Hepatocyte (in vitro differentiated cells): ENCODE data around the gene CCNF. TPM values are rescaled to one million over a fixed set of nuclear protein-coding genes. Genes with fewer than 3 reads are reported as not detected.

ENCODE experiments used
- DNase-seq: peaks from one replicate; pipeline ENCODE4 v3.0.0-alpha.2; 2016; ENCODE audit warnings: low spot score
- H2AFZ ChIP-seq: fragments of 200-600 bp; sonication (generic); 2 replicates; pipeline ENCODE4 v1.6.0; 2016; ENCODE audit warnings: antibody characterized with exemption, mild to moderate bottlenecking
- H3K27ac ChIP-seq: fragments of 200-600 bp; sonication (generic); 2 replicates; pipeline ENCODE4 v1.5.1; 2016; ENCODE audit warnings: mild to moderate bottlenecking
- H3K27me3 ChIP-seq: fragments of 200-600 bp; sonication (generic); 2 replicates; pipeline ENCODE4 v1.6.1; 2016
- H3K36me3 ChIP-seq: fragments of 200-600 bp; sonication (generic); replicated peaks from 2 replicates; pipeline ENCODE4 v1.5.1; 2016; ENCODE audit warnings: low read depth; ENCODE audit not compliant: insufficient read depth
- H3K4me1 ChIP-seq: fragments of 200-600 bp; sonication (generic); 2 replicates; pipeline ENCODE4 v1.5.1; 2016; ENCODE audit warnings: mild to moderate bottlenecking, moderate library complexity; ENCODE audit not compliant: insufficient read depth
- H3K4me2 ChIP-seq: fragments of 200-600 bp; sonication (generic); 2 replicates; pipeline ENCODE4 v1.6.0; 2016
- H3K4me3 ChIP-seq: fragments of 200-600 bp; sonication (generic); 2 replicates; pipeline ENCODE4 v1.5.1; 2016; ENCODE audit warnings: mild to moderate bottlenecking
- H3K79me2 ChIP-seq: fragments of 200-600 bp; sonication (generic); 2 replicates; pipeline ENCODE4 v1.6.0; 2017; ENCODE audit warnings: mild to moderate bottlenecking
- H3K9me2 ChIP-seq: fragments of 200-600 bp; sonication (generic); replicated peaks from 2 replicates; pipeline ENCODE4 v1.6.0; 2017; ENCODE audit warnings: mild to moderate bottlenecking; ENCODE audit not compliant: insufficient read depth
- H3K9me3 ChIP-seq: fragments of 200-600 bp; sonication (generic); 2 replicates; pipeline ENCODE4 v1.5.1; 2016; ENCODE audit warnings: low read depth, mild to moderate bottlenecking
- H4K20me1 ChIP-seq: fragments of 200-600 bp; sonication (generic); 2 replicates; pipeline ENCODE4 v1.6.0; 2016; ENCODE audit warnings: mild to moderate bottlenecking; ENCODE audit not compliant: insufficient read depth, poor library complexity, severe bottlenecking
- CTCF ChIP-seq: fragments of 200-600 bp; sonication (generic); IDR thresholded peaks from 2 replicates; pipeline ENCODE4 v1.5.1; 2016; ENCODE audit warnings: antibody characterized with exemption, mild to moderate bottlenecking; ENCODE audit not compliant: poor library complexity
- EZH2 ChIP-seq: fragments of 200-600 bp; sonication (generic); IDR thresholded peaks from 2 replicates; pipeline ENCODE4 v1.6.1; 2016; ENCODE audit warnings: antibody characterized with exemption, mild to moderate bottlenecking, borderline replicate concordance
- EZH2phosphoT487 ChIP-seq: fragments of 200-600 bp; sonication (generic); IDR thresholded peaks from one replicate; pipeline ENCODE4 v1.6.1; 2018; ENCODE audit warnings: antibody characterized with exemption, mild to moderate bottlenecking, low read depth, moderate library complexity; ENCODE audit not compliant: unreplicated experiment, severe bottlenecking
- WGBS: methylation state at CpG from one replicate; pipeline ENCODE4 v1.1.6; 2016; ENCODE audit warnings: low lambda C conversion rate; ENCODE audit errors: missing lambda C conversion rate; 5-methylcytosine and 5-hydroxymethylcytosine counted together
- polyA plus RNA-seq: library from polyadenylated mRNA; unstranded; fragments of >200 nt; fragmentation: Nextera tagmentation; extraction: Ambion mirVana; gene quantifications from 2 replicates; pipeline ENCODE4 v1.2.1, GENCODE V29; 2016
- total RNA-seq: library from RNA; depleted of rRNA; stranded (reverse); fragments of >200 nt; gene quantifications from 2 replicates; pipeline ENCODE4 v1.2.3, GENCODE V29; 2014

CCNF gene
- total RNA-seq (4.7 TPM in 2 replicates), polyA plus RNA-seq (4.3 and 6.5 TPM in 2 replicates)

GRCh38 chr16:2429034-2429770 lies at the start of gene CCNF:
CCNF (plus strand) TSS chr16:2429447; CDS start chr16:2429482, 35 bp downstream.
- Histone ChIP-seq H3K9me2 (no peaks in the 10 kb centered on the region), H3K4me3 (peak within 1 kb of the TSS; percentile 92), H3K4me2 (peak within 1 kb of the TSS; percentile 98), H3K9me3 (no peaks in the 10 kb centered on the region), H3K27ac (peak within 1 kb of the TSS; percentile 65), H3K4me1 (peaks cover 11% of the 10 kb centered on the region), H3K79me2 (peaks cover 24% of the 10 kb centered on the region), H2AFZ (peak within 1 kb of the TSS; percentile 95), H4K20me1 (no peaks in the 10 kb centered on the region), H3K36me3 (no peaks in the 10 kb centered on the region), H3K27me3 (no peaks in the 10 kb centered on the region)
- TF ChIP-seq EZH2phosphoT487 (no peak), EZH2 (no peak), CTCF (no peak)
- under 1% methylated on average over 21 of the region's 103 CpGs for WGBS
- DNase-seq, result peak; percentile 98

DNA sequence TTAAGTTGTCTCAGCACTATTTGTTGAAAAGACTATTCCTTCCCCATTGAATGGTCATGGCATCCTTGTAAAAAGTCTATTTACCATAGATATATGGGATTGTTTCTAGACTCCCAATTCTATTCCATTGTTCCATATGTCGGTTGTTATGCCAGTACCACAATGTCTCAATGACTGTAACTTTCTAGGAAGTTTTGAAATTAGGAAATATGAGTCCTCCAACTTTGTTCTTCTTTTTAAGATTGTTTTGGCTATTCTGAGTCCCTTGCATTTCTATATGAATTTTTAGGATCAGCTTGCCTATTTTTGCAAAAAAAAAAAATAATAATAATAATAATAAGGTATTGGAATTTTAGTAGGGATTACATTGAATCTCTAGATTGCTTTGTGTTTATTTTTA lies 45.7 kb upstream of the CCNF start:
- H3K27me3 ChIP-seq, result no peaks in the 10 kb centered on the region
- H3K9me2 ChIP-seq, result no peaks in the 10 kb centered on the region
- no peaks in the 10 kb centered on the region for H3K79me2 ChIP-seq
- DNase-seq, result no peak
- no peaks in the 10 kb centered on the region for H3K4me1 ChIP-seq
- H2AFZ ChIP-seq, result no peak overlapping the region
- H3K4me3 ChIP-seq, result no peak overlapping the region
- H3K36me3 ChIP-seq, result no peaks in the 10 kb centered on the region
- H3K27ac ChIP-seq, result no peak overlapping the region
- WGBS, result 94% methylated on average over 1 of the region's 1 CpG
- H4K20me1 ChIP-seq, result no peaks in the 10 kb centered on the region
- H3K9me3 ChIP-seq, result no peaks in the 10 kb centered on the region
- H3K4me2 ChIP-seq, result no peak overlapping the region
- no peak for TF ChIP-seq EZH2phosphoT487
- no peak for TF ChIP-seq CTCF
- TF ChIP-seq EZH2, result no peak

- H3K27ac ChIP-seq, result no peak overlapping the region
- DNase-seq, result no peak
- WGBS, result 44% methylated on average over 2 of the region's 2 CpGs
Measured at GRCh38 chr16:2384426-2384825, 44.8 kb upstream of the CCNF start.

More at GRCh38 chr16:2384426-2384825, 44.8 kb upstream of the CCNF start:
- no peaks in the 10 kb centered on the region for H3K36me3 ChIP-seq
- H3K4me2 ChIP-seq, result no peak overlapping the region
- no peaks in the 10 kb centered on the region for H3K9me2 ChIP-seq
- H3K79me2 ChIP-seq, result no peaks in the 10 kb centered on the region
- no peaks in the 10 kb centered on the region for H3K27me3 ChIP-seq
- no peaks in the 10 kb centered on the region for H3K4me1 ChIP-seq
- TF ChIP-seq CTCF (no peak), EZH2phosphoT487 (no peak), EZH2 (no peak)
- H2AFZ ChIP-seq, result no peak overlapping the region
- H3K4me3 ChIP-seq, result no peak overlapping the region
- H3K9me3 ChIP-seq, result no peaks in the 10 kb centered on the region
- H4K20me1 ChIP-seq, result no peaks in the 10 kb centered on the region
